HG02970 (cell line): ENCODE measurements around the gene MOBP.
"Not testable (repeated sequence)": the region's sequence is repeated elsewhere in the genome, so short reads cannot be mapped to it uniquely, and the experiment has no call there.

Experiments used
- ATAC-seq: cut with Tn5 transposase; IDR thresholded peaks from one replicate; pipeline ENCODE4 v1.9.1; 2021; ENCODE audit warnings: mild to moderate bottlenecking, moderate library complexity, moderate number of reproducible peaks; ENCODE audit not compliant: unreplicated experiment, low FRiP score

The MOBP gene

GRCh38 chr3:39448506-39449233 is 18.8 kb upstream of the MOBP start:
- ATAC-seq, result no peak

- no peak for ATAC-seq
These were observed 17.7 kb upstream of the MOBP start for GRCh38 chr3:39449796-39450195.

DNA sequence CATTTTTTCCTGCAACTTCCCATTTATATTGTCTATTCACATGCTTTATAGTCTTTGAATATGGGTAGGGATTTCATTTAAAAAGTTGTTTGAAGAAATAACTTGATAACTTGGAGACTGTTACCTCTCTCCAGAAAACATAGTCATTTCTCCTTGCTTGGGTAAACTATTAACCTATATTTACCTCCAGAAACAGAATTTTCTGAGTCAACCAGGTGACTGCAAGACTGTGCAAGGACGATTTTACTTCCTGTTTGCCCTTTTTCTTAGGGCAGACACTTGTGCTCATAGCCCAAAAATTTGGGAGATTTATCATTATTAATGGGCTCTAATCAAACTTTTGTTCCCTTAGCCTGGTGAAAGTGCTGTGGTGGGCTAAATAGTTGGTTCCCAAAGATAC is 14.3 kb upstream of the MOBP start:
- no peak for ATAC-seq

DNA sequence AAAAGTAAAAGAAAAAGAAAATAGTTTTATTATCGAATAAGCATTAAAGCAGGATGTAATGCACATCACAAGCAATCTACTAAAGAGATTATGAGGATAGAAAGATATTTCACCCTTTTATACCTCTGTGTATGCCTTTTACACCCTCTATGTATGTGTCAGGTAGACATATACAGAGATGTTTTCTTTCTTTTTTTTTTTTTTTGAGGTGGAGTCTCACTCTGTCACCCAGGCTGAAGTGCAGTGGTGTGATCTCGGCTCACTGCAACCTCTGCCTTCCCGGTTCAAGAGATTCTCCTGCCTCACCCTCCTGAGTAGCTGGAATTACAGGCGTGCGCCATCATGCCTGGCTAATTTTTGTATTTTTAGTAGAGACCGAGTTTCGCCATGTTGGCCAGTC is 13.6 kb upstream of the MOBP start:
- not testable (repeated sequence) for ATAC-seq

DNA sequence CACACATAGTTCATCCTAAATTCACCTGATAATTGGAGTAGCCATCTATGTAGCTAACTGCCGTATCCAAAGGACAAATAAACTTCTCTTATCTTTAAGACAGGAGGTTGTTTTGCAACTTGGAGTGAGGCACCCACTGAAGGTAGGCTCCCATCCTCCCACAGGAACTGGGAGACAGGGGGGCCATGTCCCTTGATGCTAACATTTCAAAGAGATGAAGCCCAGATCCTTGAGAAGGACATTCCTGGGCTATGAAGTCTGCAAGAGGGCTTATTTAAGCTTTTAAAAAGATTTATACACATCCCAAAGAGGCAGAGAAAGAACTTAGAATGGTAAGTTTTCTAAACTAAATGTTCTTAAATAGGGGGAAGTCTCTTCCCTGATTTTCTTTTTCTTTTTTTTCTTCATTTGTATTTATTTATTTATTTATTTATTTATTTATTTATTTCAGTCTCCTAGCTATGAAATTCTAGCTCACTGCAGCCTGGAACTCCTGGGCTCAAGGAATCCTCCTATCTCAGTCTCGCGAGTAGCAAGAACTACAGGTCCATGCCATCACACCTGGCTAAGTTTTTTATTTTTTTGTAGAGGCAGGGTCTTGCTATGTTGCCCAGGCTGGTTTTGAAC is 12.8 kb upstream of the MOBP start:
- no peak for ATAC-seq

DNA sequence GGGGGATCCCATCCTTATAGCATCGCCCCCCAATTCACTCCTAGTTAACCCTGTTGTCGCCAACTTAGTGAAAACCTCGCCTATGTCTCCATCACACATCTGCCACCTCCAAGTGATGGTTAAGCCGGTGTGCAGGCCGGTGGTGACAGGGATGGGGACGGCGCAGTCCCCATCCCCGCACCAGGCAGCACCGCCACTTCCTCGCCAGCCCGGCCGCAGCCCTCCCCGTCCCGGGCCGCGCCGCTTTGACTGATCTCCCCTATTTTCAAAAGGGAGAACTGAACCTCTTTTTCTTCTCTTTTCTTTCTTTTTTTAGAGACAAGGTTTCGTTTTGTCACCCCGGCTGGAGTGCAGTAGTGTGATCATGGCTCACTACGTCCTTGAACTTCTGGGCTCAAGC is 11.3 kb upstream of the MOBP start:
- no peak for ATAC-seq

DNA sequence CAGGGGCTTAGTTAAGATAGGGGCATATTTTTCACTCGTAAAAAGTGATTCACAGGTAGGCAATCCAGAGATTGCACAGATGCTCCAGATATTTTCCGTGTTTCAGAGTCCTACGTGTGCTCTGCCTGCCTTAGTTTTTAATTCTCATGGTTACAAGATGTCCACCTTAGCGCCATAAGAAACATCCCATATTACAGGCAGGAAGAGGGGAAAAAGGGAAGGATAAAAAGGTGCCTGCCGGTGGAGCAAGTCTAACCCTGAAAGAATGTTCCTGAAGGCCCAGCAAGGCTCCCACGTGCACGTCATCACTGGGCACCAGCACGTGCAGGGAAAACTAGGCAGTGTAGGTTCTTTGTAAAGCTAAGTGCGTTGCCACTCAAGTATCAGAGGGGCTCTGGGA is 10.1 kb upstream of the MOBP start:
- ATAC-seq, result no peak

- not testable (repeated sequence) for ATAC-seq
These were observed 8.9 kb upstream of the MOBP start for GRCh38 chr3:39458579-39458978.

GRCh38 chr3:39460677-39461076 is 6.8 kb upstream of the MOBP start:
- no peak for ATAC-seq

GRCh38 chr3:39463269-39463668 is 4.2 kb upstream of the MOBP start:
- ATAC-seq, result no peak

DNA sequence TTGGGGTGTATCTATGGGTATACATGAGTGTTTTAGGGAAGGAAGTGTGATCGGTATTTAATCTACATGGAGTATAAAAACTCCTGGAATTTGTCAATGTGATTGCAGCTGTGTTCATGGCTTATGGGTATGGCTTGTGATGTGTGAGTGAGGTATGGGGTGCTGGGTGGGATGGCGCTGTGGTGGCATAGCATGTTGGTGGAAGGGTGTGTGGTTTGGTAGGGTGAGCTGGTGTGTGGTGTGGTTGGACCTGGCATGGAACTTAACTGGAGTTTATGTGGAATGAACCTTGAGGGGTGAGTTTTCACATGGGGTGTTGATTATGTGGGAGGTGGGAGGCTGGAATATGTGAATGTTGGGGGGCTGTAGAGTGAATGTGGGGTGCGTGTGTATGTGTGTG is 492 bp upstream of the MOBP start:
- no peak for ATAC-seq

DNA sequence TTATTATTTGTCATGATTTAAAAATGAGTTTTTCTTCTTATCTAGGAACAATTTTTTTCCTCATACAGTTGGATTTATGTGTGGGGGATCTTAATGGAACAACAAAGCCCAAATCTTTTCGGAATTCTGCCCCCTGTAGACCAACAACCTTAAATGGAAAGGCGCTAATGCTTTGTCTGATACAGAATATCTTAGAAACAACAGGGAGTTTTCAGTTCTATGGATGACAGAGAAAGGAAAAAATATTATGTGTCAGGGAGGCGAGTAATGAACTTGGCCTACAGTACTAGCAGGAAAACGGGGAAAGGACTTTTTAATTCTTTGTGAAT is 592 bp downstream of the MOBP start:
- ATAC-seq, result no peak

- ATAC-seq, result no peak
These were observed 1.8 kb downstream of the MOBP start for GRCh38 chr3:39469258-39469657.

GRCh38 chr3:39469945-39470344 is 2.5 kb downstream of the MOBP start:
- no peak for ATAC-seq

GRCh38 chr3:39471652-39472051 is 4.2 kb downstream of the MOBP start:
- ATAC-seq, result no peak

GRCh38 chr3:39473452-39474125 is 6.1 kb downstream of the MOBP start:
- ATAC-seq, result no peak

DNA sequence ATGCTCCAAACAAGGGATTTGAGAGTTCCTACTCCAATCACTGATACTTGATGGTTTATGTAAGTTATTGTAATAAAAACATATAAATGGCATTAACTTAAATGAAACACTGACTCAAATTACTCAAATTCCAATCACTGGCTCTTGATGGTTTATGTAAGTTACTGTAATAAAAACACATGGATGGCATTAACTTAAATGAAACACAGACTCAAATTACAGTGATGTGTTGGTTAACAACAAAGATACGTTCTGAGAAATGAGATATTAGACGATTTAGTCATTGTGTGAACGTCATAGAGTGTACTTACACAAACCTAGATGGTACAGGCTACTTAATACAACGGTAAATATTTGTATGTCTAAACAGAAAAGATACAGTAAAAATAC is 6.6 kb downstream of the MOBP start:
- no peak for ATAC-seq

- no peak for ATAC-seq
These were observed 9.3 kb downstream of the MOBP start for GRCh38 chr3:39476783-39477182.

GRCh38 chr3:39478226-39478625 is 10.7 kb downstream of the MOBP start:
- ATAC-seq, result no peak

DNA sequence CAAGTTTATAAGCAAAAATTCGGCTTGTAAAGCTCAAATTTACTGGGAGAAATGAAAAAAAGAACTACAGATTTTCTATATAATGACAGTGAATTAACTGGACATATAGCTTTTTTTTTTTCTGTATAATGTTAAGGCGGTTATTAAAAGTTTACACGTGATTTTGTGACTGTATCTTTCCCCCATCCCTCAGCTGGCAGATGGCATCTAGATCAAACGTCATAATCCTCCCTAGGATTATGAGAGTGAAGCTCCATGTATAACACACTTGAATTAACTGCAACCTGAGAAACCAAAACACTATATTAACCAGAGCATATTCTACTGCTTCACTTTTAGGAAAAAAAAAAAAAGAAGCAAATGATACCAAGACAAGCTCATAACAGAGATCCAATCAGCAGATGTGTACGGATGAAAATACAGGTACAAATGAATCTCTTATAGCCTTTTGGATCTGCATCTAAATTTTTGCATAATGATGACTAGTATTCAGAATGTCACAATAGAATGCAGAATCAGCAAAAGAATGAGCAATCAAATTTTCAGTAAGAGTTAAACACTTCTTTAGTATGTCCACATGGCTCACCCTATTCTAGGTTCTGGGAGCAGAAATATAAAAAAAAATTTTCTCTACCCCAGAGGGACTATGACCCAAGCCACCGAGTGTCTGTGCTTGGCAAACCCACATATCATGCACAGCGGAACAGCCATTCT is 12.4 kb downstream of the MOBP start:
- ATAC-seq, result no peak

DNA sequence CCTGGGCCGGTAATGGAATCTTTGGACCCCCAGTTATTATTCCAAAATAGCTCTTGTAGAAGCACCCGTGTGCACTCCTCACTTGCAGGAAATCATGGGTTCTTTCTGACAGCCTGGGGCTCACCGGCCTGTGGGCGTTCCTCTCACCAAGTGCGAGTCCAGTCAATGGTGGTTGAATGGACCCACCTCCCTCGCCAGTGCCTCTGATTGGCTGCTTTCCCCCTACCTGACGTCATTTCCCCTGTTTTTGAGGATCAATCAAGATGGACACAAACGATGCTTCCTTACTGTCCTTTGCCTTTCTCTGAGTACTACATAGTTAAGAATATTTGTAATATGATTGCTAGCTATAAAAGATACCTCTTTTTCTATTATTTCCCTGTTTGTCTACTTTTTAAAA is 18.1 kb downstream of the MOBP start:
- no peak for ATAC-seq
